Upper lobe of left lung (tissue), 6 donors: ENCODE results near the gene OR6C1. TPM values are rescaled to one million over a fixed set of nuclear protein-coding genes. Genes with fewer than 3 reads are reported as not detected.
"Not testable (repeated sequence)": the region's sequence is repeated elsewhere in the genome, so short reads cannot be mapped to it uniquely, and the experiment has no call there.

Source experiments
- ATAC-seq, 2 donors: fragments of 200-7000 bp; cut with Tn5 transposase; one replicate each; pipeline ENCODE4 v1.9.1; 2022; ENCODE audit warnings: mild to moderate bottlenecking in 2 of 2, moderate library complexity in 2 of 2; ENCODE audit not compliant: low FRiP score in 2 of 2
- DNase-seq, 2 donors: peaks; one replicate each; pipeline ENCODE4 v3.0.0-alpha.2; 2019 to 2020
- H3K27ac ChIP-seq, 4 donors: fragments of 200-600 bp; sonication (generic); one replicate each; pipeline ENCODE4 v1.5.1; 2016 to 2019
- H3K27me3 ChIP-seq, 4 donors: fragments of 200-600 bp; sonication (generic); one replicate each; pipeline ENCODE4 v1.5.1; 2017 to 2019
- H3K36me3 ChIP-seq, 4 donors: fragments of 200-600 bp; sonication (generic); one replicate each; pipeline ENCODE4 v1.5.1; 2016 to 2019
- H3K4me1 ChIP-seq, 4 donors: fragments of 200-600 bp; sonication (generic); one replicate each; pipeline ENCODE4 v1.5.1; 2018 to 2019
- H3K4me3 ChIP-seq, 4 donors: fragments of 200-600 bp; sonication (generic); one replicate each; pipeline ENCODE4 v1.5.1; 2017 to 2019; ENCODE audit warnings: mild to moderate bottlenecking in 2 of 4, moderate library complexity in 1 of 4
- H3K9me3 ChIP-seq, 4 donors: fragments of 200-600 bp; sonication (generic); one replicate each; pipeline ENCODE4 v1.5.1; 2018 to 2019
- EP300 ChIP-seq, 4 donors: sonication (generic); formaldehyde crosslinking; IDR thresholded peaks; one replicate each; pipeline ENCODE4 v1.5.1; 2017; ENCODE audit warnings: antibody characterized with exemption in 4 of 4, control low read depth in 2 of 4
- POLR2A ChIP-seq, 4 donors: fragments of 450-650 bp; IDR thresholded peaks; one replicate each; pipeline ENCODE4 v1.5.1; 2016 to 2017; ENCODE audit warnings: antibody characterized with exemption in 4 of 4, mild to moderate bottlenecking in 2 of 4
- POLR2AphosphoS5 ChIP-seq, 2 donors: sonication (generic); formaldehyde crosslinking; IDR thresholded peaks; one replicate each; pipeline ENCODE4 v1.5.1; 2017; ENCODE audit warnings: antibody characterized with exemption in 2 of 2
- whole genome bisulfite sequencing, 2 donors: methylation state at CpG; one replicate each; pipeline ENCODE4 v1.1.5; 2017 to 2018; 5-methylcytosine and 5-hydroxymethylcytosine counted together
- total RNA-seq, 6 donors: library from RNA; depleted of rRNA in 4 of 6; stranded (reverse); fragments of >200 nt in 4 of 6; gene quantifications; one replicate each; pipeline versions ENCODE4 v1.1.0 to v1.2.1, GENCODE V29; 2016 to 2021
- TF ChIP-seq, protein P1 (sequence below), 6 experiments: fragments of 450-650 bp in 4 of 6; fragments of 200-600 bp in 2 of 6; sonication (generic) in 2 of 6; IDR thresholded peaks; one replicate each; pipeline ENCODE4 v1.5.1; 2016 to 2019; ENCODE audit warnings: antibody characterized with exemption in 6 of 6
- donor health status: DM: no; HTN: no; CAD: no; lungs with moderate emphysema.
- donor health status: DM: no; HTN: yes; CAD: no; lungs with severe emphysema.

OR6C1 gene
- total RNA-seq, 6 donors from 2014 or later = not detected

DNA sequence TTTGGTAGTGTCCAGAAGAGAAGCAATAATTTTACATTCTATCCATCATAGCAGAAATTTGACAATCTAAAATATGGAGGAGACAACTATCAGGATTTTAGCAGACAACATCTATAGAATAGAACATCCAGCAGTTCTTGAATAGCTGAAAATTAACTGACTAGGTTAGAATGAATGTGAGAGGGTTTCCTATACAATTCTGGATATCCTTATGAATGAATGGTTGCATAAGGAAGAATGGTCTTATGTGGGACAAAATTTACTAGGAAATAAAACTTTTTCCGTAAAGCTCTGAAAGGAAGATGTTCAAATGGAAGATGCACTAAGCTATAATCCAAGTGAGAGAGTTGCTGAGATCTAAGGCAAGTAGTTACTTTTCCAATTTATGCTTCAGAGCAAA, 16.3 kb downstream of the OR6C1 start, which contains the start of gene OR6C3:
Gene OR6C3, plus strand, starts transcription at position 301 of the 400 bp plus-strand sequence. CDS start 955 bp downstream, outside the sequence.
- Histone ChIP-seq H3K9me3 (no peaks in the 10 kb centered on the region), H3K27me3 (no peaks in the 10 kb centered on the region), H3K36me3 (no peaks in the 10 kb centered on the region), H3K27ac (no peak within 1 kb of the TSS), H3K4me1 (no peaks in the 10 kb centered on the region), H3K4me3 (no peak within 1 kb of the TSS)
- no peak for DNase-seq
- no peak for ATAC-seq
- TF ChIP-seq, protein P1, sequence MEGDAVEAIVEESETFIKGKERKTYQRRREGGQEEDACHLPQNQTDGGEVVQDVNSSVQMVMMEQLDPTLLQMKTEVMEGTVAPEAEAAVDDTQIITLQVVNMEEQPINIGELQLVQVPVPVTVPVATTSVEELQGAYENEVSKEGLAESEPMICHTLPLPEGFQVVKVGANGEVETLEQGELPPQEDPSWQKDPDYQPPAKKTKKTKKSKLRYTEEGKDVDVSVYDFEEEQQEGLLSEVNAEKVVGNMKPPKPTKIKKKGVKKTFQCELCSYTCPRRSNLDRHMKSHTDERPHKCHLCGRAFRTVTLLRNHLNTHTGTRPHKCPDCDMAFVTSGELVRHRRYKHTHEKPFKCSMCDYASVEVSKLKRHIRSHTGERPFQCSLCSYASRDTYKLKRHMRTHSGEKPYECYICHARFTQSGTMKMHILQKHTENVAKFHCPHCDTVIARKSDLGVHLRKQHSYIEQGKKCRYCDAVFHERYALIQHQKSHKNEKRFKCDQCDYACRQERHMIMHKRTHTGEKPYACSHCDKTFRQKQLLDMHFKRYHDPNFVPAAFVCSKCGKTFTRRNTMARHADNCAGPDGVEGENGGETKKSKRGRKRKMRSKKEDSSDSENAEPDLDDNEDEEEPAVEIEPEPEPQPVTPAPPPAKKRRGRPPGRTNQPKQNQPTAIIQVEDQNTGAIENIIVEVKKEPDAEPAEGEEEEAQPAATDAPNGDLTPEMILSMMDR (IDR thresholded peaks at IDR 0.05) = no peak
- no peak for TF ChIP-seq POLR2AphosphoS5 (IDR thresholded peaks at IDR 0.05)
- TF ChIP-seq EP300 (IDR thresholded peaks at IDR 0.05) = no peak
- no peak for TF ChIP-seq POLR2A (IDR thresholded peaks at IDR 0.05)
- WGBS, 2 donors = 93 to 94% methylated on average over 1 of the region's 1 CpG

GRCh38 chr12:55336002-55336401, 21.9 kb downstream of the OR6C1 start:
- Histone ChIP-seq H3K9me3 (no peaks in the 10 kb centered on the region), H3K27ac (no peak overlapping the region), H3K4me1 (no peaks in the 10 kb centered on the region), H3K4me3 (no peak overlapping the region), H3K27me3 (no peaks in the 10 kb centered on the region), H3K36me3 (no peaks in the 10 kb centered on the region)
- WGBS, 2 donors = 89 to 93% methylated on average over 10 of the region's 10 CpGs
- TF ChIP-seq, protein P1 (IDR thresholded peaks at IDR 0.05) = no peak
- TF ChIP-seq EP300 (IDR thresholded peaks at IDR 0.05) (no peak), POLR2AphosphoS5 (IDR thresholded peaks at IDR 0.05) (no peak), POLR2A (IDR thresholded peaks at IDR 0.05) (no peak)
- DNase-seq (no peak), ATAC-seq (no peak)

DNA sequence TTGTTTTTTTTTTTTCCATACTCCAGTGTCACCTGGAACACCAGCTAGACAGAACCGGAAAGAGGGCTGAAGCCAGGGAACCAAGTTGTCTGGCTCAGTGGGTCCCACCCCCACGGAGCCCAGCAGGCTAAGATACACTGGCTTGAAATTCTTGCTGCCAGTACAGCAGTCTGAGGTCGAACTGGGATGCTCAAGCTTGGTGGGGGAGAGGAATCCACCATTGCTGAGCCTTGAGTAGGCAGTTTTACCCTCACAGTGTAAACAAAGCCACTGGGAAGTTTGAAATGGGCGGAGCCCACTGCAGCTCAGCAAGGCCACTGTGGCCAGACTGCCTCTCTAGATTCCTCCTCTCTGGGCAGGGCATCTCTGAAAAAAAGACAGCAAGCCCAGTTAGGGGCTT, 41.2 kb downstream of the OR6C1 start:
- WGBS, 2 donors = 64 to 74% methylated on average over 4 of the region's 4 CpGs
- H3K4me3 ChIP-seq, ATAC-seq, H3K4me1 ChIP-seq, DNase-seq, H3K36me3 ChIP-seq, H3K27me3 ChIP-seq, H3K27ac ChIP-seq, H3K9me3 ChIP-seq: not testable (repeated sequence)

GRCh38 chr12:55362675-55363074, 48.5 kb downstream of the OR6C1 start, which contains the start of gene OR6C75:
TSS of gene OR6C75 (plus strand) at chr12:55362975. CDS start at chr12:55365111, 2,136 bp downstream.
- no peak for ATAC-seq
- TF ChIP-seq POLR2AphosphoS5 (IDR thresholded peaks at IDR 0.05) = no peak
- TF ChIP-seq, protein P1 (IDR thresholded peaks at IDR 0.05) = no peak
- no peak for TF ChIP-seq EP300 (IDR thresholded peaks at IDR 0.05)
- TF ChIP-seq POLR2A (IDR thresholded peaks at IDR 0.05) = no peak
- DNase-seq = no peak
- no peak within 1 kb of the TSS for H3K4me3 ChIP-seq
- H3K36me3 ChIP-seq = no peaks in the 10 kb centered on the region
- WGBS, 2 donors = 91 to 94% methylated on average over 4 of the region's 4 CpGs
- H3K9me3 ChIP-seq = no peaks in the 10 kb centered on the region
- no peak within 1 kb of the TSS for H3K27ac ChIP-seq
- H3K4me1 ChIP-seq = no peaks in the 10 kb centered on the region
- H3K27me3 ChIP-seq = no peaks in the 10 kb centered on the region

GRCh38 chr12:55365086-55365485, 50.9 kb downstream of the OR6C1 start:
- TF ChIP-seq, protein P1 (IDR thresholded peaks at IDR 0.05) = no peak
- TF ChIP-seq POLR2A (IDR thresholded peaks at IDR 0.05) = no peak
- TF ChIP-seq POLR2AphosphoS5 (IDR thresholded peaks at IDR 0.05) = no peak
- no peak for TF ChIP-seq EP300 (IDR thresholded peaks at IDR 0.05)
- Histone ChIP-seq H3K4me1 (no peaks in the 10 kb centered on the region), H3K9me3 (no peaks in the 10 kb centered on the region), H3K4me3 (no peak overlapping the region), H3K27ac (no peak overlapping the region), H3K27me3 (no peaks in the 10 kb centered on the region), H3K36me3 (no peaks in the 10 kb centered on the region)
- 75 to 86% methylated on average over 3 of the region's 3 CpGs for whole genome bisulfite sequencing, 2 donors
- ATAC-seq (no peak), DNase-seq (no peak)

Other genes with a start within 250 kb of the OR6C1 start
- not detected for gene OR9K2, start 187.9 kb upstream of the OR6C1 start, total RNA-seq
- gene OR10A7, start 93.3 kb upstream of the OR6C1 start, total RNA-seq = not detected
- gene OR6C74, start 69.7 kb upstream of the OR6C1 start, total RNA-seq = not detected
- gene OR6C6, start 17.8 kb upstream of the OR6C1 start, total RNA-seq = not detected
- not detected for gene OR6C3, start 16.4 kb downstream of the OR6C1 start, total RNA-seq
- not detected for gene OR6C75, start 48.6 kb downstream of the OR6C1 start, total RNA-seq
- gene OR6C65, start 86.2 kb downstream of the OR6C1 start, total RNA-seq = not detected
- gene OR6C76, start 111.9 kb downstream of the OR6C1 start, total RNA-seq = not detected
- gene OR6C2, start 129.7 kb downstream of the OR6C1 start, total RNA-seq = 1 to 10 TPM in 1 of 6 donors, not detected in 5; 2.1 TPM
- gene OR6C70, start 155.8 kb downstream of the OR6C1 start, total RNA-seq = not detected
- not detected for gene OR6C68, start 178.0 kb downstream of the OR6C1 start, total RNA-seq
- gene OR6C4, start 235.3 kb downstream of the OR6C1 start, total RNA-seq = not detected